Measurements from ENCODE around the gene MAPK7.

DNA sequence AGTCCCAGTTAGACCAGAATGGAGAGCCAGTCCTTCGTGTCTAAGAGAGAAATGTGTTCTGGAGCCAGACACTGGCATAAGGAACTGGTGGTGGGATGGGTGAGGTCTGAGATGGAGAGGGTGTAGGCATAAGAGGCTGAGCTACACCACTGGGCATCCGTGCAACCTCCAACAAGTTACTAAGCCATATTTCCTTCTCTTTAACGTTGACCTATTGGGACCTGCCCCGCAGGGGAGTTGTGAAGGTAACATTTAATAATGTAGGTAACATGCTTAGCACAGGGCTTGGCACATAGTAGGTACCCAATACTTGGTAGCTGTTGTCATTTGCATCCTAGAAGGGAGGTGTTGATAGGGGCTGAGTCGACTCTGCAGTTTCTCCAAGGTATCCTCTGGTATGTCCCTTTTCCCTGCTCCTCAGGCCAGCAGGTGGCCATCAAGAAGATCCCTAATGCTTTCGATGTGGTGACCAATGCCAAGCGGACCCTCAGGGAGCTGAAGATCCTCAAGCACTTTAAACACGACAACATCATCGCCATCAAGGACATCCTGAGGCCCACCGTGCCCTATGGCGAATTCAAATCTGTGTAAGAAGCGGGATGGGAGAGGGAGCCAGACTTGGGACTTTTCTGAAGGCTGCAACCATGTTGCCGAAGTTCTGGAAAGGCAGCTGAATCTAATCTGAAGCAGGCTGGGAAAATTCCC is 1.2 kb downstream of the MAPK7 start:
- TF ChIP-seq, protein P1, sequence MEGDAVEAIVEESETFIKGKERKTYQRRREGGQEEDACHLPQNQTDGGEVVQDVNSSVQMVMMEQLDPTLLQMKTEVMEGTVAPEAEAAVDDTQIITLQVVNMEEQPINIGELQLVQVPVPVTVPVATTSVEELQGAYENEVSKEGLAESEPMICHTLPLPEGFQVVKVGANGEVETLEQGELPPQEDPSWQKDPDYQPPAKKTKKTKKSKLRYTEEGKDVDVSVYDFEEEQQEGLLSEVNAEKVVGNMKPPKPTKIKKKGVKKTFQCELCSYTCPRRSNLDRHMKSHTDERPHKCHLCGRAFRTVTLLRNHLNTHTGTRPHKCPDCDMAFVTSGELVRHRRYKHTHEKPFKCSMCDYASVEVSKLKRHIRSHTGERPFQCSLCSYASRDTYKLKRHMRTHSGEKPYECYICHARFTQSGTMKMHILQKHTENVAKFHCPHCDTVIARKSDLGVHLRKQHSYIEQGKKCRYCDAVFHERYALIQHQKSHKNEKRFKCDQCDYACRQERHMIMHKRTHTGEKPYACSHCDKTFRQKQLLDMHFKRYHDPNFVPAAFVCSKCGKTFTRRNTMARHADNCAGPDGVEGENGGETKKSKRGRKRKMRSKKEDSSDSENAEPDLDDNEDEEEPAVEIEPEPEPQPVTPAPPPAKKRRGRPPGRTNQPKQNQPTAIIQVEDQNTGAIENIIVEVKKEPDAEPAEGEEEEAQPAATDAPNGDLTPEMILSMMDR (IDR thresholded peaks at IDR 0.05), result no peak
- TF ChIP-seq POLR2AphosphoS5 (IDR thresholded peaks at IDR 0.05), result no peak

Data from prostate gland (tissue), 2 donors.